Endothelial cell (in vitro differentiated cells): ENCODE data around the gene PIGZ. TPM values are rescaled to one million over a fixed set of nuclear protein-coding genes. Genes with fewer than 3 reads are reported as not detected.

Experiments
- DNase-seq: peaks from one replicate; pipeline ENCODE4 v3.0.0; 2021; ENCODE audit warnings: low spot score
- H3K27ac Mint-ChIP-seq: one replicate; pipeline ENCODE4 v1.8.0; 2021; ENCODE audit warnings: mixed read lengths, inconsistent platforms; ENCODE audit not compliant: unreplicated experiment
- H3K27me3 Mint-ChIP-seq: one replicate; pipeline ENCODE4 v1.8.0; 2021; ENCODE audit warnings: mild to moderate bottlenecking, moderate library complexity, mixed read lengths, inconsistent platforms; ENCODE audit not compliant: unreplicated experiment
- H3K36me3 Mint-ChIP-seq: one replicate; pipeline ENCODE4 v1.8.0; 2021; ENCODE audit warnings: mild to moderate bottlenecking, low read depth, mixed read lengths, inconsistent platforms; ENCODE audit not compliant: unreplicated experiment
- H3K4me1 Mint-ChIP-seq: one replicate; pipeline ENCODE4 v1.8.0; 2021; ENCODE audit warnings: mild to moderate bottlenecking, mixed read lengths, inconsistent platforms; ENCODE audit not compliant: unreplicated experiment
- H3K4me3 Mint-ChIP-seq: one replicate; pipeline ENCODE4 v1.8.0; 2021; ENCODE audit warnings: mild to moderate bottlenecking, mixed read lengths, inconsistent platforms; ENCODE audit not compliant: unreplicated experiment
- H3K9me3 Mint-ChIP-seq: one replicate; pipeline ENCODE4 v1.8.0; 2021; ENCODE audit warnings: mixed read lengths, inconsistent platforms; ENCODE audit not compliant: unreplicated experiment
- total RNA-seq: library from RNA; stranded (reverse); fragmentation: NEBNext Ultra II Directional; extraction: Animal tissue kit (Norgen Biotek cat#: 25700); gene quantifications from one replicate; pipeline ENCODE4 v1.2.1, GENCODE V29; 2021; ENCODE audit not compliant: unreplicated experiment
- TF ChIP-seq, protein P1 (sequence below): fragments of 200-600 bp; sonication (generic); IDR thresholded peaks from one replicate; pipeline ENCODE4 v1.5.0; 2021; ENCODE audit warnings: antibody characterized with exemption; ENCODE audit not compliant: unreplicated experiment

The PIGZ gene
- total RNA-seq, 1 donor from 2014 or later, result 3.5 TPM

GRCh38 chr3:196927571-196928453 lies 40.8 kb downstream of the PIGZ start:
- H3K27me3 Mint-ChIP-seq, result peaks cover 3% of the 10 kb centered on the region
- no peak for DNase-seq
- no peak overlapping the region for H3K27ac Mint-ChIP-seq
- TF ChIP-seq, protein P1, sequence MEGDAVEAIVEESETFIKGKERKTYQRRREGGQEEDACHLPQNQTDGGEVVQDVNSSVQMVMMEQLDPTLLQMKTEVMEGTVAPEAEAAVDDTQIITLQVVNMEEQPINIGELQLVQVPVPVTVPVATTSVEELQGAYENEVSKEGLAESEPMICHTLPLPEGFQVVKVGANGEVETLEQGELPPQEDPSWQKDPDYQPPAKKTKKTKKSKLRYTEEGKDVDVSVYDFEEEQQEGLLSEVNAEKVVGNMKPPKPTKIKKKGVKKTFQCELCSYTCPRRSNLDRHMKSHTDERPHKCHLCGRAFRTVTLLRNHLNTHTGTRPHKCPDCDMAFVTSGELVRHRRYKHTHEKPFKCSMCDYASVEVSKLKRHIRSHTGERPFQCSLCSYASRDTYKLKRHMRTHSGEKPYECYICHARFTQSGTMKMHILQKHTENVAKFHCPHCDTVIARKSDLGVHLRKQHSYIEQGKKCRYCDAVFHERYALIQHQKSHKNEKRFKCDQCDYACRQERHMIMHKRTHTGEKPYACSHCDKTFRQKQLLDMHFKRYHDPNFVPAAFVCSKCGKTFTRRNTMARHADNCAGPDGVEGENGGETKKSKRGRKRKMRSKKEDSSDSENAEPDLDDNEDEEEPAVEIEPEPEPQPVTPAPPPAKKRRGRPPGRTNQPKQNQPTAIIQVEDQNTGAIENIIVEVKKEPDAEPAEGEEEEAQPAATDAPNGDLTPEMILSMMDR, result no peak
- no peaks in the 10 kb centered on the region for H3K9me3 Mint-ChIP-seq
- H3K4me3 Mint-ChIP-seq, result no peak overlapping the region
- no peaks in the 10 kb centered on the region for H3K4me1 Mint-ChIP-seq
- peaks cover 36% of the 10 kb centered on the region for H3K36me3 Mint-ChIP-seq

GRCh38 chr3:196920733-196921132 lies 47.9 kb downstream of the PIGZ start:
- Mint-ChIP-seq H3K27ac (no peak overlapping the region), H3K4me1 (no peaks in the 10 kb centered on the region), H3K27me3 (no peaks in the 10 kb centered on the region), H3K36me3 (peaks cover 8% of the 10 kb centered on the region), H3K4me3 (no peak overlapping the region), H3K9me3 (no peaks in the 10 kb centered on the region)
- no peak for DNase-seq
- TF ChIP-seq, protein P1, result no peak

- no peaks in the 10 kb centered on the region for H3K9me3 Mint-ChIP-seq
- no peak overlapping the region for H3K27ac Mint-ChIP-seq
- H3K4me1 Mint-ChIP-seq, result no peaks in the 10 kb centered on the region
- H3K4me3 Mint-ChIP-seq, result no peak overlapping the region
- DNase-seq, result no peak
- H3K27me3 Mint-ChIP-seq, result no peaks in the 10 kb centered on the region
- H3K36me3 Mint-ChIP-seq, result peaks cover 13% of the 10 kb centered on the region
- TF ChIP-seq, protein P1, result no peak
Measured at GRCh38 chr3:196918968-196919367, 49.7 kb downstream of the PIGZ start.

DNA sequence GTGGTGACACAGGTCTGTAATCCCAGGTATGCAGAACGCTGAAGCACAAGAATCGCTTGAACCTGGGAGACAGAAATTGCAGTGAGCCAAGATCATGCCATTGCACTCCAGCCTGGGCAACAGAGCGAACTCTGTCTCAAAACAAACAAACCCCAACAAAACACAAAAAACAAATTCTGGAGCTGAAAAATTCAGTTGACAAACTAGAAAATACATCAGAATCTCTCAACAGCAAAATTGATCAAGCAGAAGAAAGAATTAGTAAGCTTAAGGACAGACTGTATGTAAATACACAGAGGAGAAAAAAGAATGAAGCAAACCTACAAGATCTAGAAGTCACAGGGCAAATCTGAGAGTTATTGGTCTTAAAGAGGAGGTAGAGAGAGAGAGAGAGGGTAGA lies 51.6 kb downstream of the PIGZ start:
- DNase-seq, result no peak
- H3K4me1 Mint-ChIP-seq, result no peaks in the 10 kb centered on the region
- H3K36me3 Mint-ChIP-seq, result peaks cover 17% of the 10 kb centered on the region
- no peak overlapping the region for H3K27ac Mint-ChIP-seq
- H3K4me3 Mint-ChIP-seq, result no peak overlapping the region
- H3K27me3 Mint-ChIP-seq, result no peaks in the 10 kb centered on the region
- H3K9me3 Mint-ChIP-seq, result no peaks in the 10 kb centered on the region
- TF ChIP-seq, protein P1, result no peak

DNA sequence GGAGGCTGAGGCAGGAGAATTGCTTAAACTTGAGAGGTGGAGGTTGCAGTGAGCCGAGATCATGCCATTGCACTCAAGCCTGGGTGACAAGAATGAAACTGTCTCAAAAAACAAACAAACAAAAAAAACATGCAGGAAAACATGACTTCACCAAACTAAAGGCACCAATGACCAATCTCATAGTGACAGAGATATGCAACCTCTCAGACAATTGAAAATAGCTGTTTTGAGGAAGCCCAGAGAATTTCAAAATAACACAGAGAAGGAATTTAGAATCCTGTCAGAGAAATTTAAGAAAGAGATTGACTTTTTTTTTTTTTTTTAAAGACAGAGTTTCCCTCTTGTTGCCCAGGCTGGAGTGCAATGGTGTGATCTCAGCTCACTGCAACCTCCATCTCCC lies 52.4 kb downstream of the PIGZ start:
- no peaks in the 10 kb centered on the region for H3K27me3 Mint-ChIP-seq
- TF ChIP-seq, protein P1, result no peak
- H3K4me1 Mint-ChIP-seq, result no peaks in the 10 kb centered on the region
- H3K36me3 Mint-ChIP-seq, result peaks cover 17% of the 10 kb centered on the region
- no peak overlapping the region for H3K4me3 Mint-ChIP-seq
- no peak for DNase-seq
- H3K9me3 Mint-ChIP-seq, result no peaks in the 10 kb centered on the region
- H3K27ac Mint-ChIP-seq, result no peak overlapping the region
